ENCODE measurements around the gene DCTPP1. TPM values are rescaled to one million over a fixed set of nuclear protein-coding genes. Genes with fewer than 3 reads are reported as not detected.

Gene DCTPP1
- total and polyA plus RNA-seq, 4 donors = 18.1 to 49.5 (median 35.3) TPM

DNA sequence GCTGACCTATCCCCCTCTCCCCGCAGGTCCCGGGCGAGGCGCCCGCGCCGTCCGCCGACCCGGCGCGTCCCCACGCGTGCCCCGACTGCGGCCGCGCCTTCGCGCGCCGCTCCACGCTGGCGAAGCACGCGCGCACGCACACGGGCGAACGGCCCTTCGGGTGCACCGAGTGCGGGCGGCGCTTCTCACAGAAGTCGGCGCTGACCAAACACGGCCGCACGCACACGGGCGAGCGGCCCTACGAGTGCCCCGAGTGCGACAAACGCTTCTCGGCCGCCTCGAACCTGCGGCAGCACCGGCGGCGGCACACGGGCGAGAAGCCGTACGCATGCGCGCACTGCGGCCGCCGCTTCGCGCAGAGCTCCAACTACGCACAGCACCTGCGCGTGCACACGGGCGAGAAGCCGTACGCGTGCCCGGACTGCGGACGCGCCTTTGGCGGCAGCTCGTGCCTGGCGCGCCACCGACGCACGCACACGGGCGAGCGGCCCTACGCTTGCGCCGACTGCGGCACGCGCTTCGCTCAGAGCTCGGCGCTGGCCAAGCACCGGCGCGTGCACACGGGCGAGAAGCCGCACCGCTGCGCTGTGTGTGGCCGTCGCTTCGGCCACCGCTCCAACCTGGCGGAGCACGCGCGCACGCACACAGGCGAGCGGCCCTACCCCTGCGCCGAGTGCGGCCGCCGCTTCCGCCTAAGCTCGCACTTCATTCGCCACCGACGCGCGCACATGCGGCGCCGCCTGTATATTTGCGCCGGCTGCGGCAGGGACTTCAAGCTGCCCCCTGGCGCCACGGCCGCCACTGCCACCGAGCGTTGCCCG is 12.1 kb downstream of the DCTPP1 start:
- H3K27ac ChIP-seq (ENCODE audit: low read depth, low read length) = peak overlapping the region; percentile 69
- peaks cover 19% of the 10 kb centered on the region for H3K4me1 ChIP-seq (ENCODE audit: control insufficient read depth, insufficient read depth, low read length)
- peak; percentile 75 to 98 (median 84) for DNase-seq (ENCODE audit: low read depth in 4 of 6, low spot score in 6 of 6)
- peaks cover 21% of the 10 kb centered on the region for H3K36me3 ChIP-seq (ENCODE audit: control insufficient read depth, insufficient read depth, low read length)
- WGBS (ENCODE audit: insufficient coverage) = under 1% methylated on average over 140 of the region's 140 CpGs
- peak overlapping the region; percentile 45 for H3K4me3 ChIP-seq (ENCODE audit: low read depth, low read length)
- H3K27me3 ChIP-seq (ENCODE audit: control insufficient read depth, insufficient read depth, low read length) = no peaks in the 10 kb centered on the region
- H3K9me3 ChIP-seq (ENCODE audit: control insufficient read depth, insufficient read depth, low read length) = no peaks in the 10 kb centered on the region

DNA sequence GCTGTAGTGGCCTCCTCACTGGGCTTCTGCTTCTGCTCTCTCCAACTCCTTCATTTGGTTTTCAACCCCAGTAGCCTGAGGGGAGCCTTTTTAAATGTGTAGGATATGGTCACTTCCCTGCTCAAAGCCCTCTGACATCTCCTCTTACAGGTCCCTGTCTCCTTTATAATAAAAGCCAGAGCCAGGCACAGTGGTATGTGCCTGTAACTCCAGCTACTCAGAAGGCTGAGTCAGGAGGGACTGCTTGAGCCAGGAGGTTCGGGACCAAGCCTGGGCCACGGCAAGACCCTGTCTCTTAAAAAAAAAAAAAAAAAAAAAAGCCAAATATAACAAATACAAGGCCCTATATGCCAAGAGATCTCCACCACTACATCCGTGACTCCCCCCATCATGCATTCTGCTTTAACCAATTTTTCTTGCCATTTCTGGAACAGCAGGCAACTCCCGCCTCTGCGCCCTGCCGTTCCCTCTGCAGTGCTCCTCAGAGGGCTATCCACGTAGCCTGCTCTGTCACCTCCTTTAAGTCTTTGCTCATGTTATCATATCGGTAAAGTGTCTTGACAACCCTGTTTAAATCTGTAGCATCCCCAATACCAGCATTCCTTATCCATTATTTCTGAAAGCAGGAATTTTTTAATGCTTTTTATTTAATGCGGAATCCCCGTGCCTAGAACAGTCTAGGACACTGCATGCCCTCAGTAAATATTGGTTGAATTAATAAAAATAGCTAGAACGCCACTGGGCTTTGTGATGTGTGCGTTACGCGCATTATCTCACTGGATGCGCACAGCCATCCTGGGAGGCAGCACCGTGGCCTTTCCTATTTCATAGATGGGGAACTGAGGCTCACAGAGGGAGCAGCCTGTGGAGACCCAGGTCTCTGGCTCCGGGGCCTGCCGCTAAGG is 13.0 kb downstream of the DCTPP1 start:
- Histone ChIP-seq H3K4me1 (ENCODE audit: control insufficient read depth, insufficient read depth, low read length) (peaks cover 19% of the 10 kb centered on the region), H3K27ac (ENCODE audit: low read depth, low read length) (no peak overlapping the region), H3K4me3 (ENCODE audit: low read depth, low read length) (peak overlapping the region; percentile 45), H3K27me3 (ENCODE audit: control insufficient read depth, insufficient read depth, low read length) (no peaks in the 10 kb centered on the region), H3K36me3 (ENCODE audit: control insufficient read depth, insufficient read depth, low read length) (peaks cover 21% of the 10 kb centered on the region), H3K9me3 (ENCODE audit: control insufficient read depth, insufficient read depth, low read length) (no peaks in the 10 kb centered on the region)
- DNase-seq (ENCODE audit: low read depth in 4 of 6, low spot score in 6 of 6) = peak in 1 of 6 donors; percentile 78
- 44% methylated on average over 15 of the region's 18 CpGs for WGBS (ENCODE audit: insufficient coverage)

DNA sequence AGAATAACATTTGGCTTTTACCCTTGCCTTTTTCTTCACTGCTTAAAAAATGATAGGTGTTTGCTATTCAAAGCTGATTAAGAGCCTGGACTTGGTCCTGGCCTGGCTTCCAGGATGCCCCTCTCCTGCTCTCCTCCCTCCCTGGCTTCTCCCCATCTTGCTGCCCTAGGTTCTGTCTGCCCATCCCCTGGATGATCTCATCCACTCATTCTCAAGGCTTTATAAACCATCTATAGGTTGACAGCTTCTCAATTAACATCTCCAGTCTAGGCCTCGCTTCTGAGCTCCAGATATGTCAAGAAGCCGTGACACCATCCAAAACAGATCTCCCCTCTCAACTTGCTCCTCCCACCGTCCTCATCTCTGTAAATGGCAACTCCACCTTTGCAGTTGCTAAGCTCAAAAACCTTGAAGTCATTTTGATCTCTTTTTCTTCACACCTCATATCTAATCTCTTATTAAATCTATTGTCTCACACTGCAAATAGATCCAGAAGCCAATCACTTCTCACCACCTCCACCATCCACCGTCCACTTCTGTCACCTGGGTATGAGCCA is 13.7 kb downstream of the DCTPP1 start:
- peaks cover 28% of the 10 kb centered on the region for H3K36me3 ChIP-seq (ENCODE audit: control insufficient read depth, insufficient read depth, low read length)
- no peak overlapping the region for H3K27ac ChIP-seq (ENCODE audit: low read depth, low read length)
- H3K4me1 ChIP-seq (ENCODE audit: control insufficient read depth, insufficient read depth, low read length) = peaks cover 19% of the 10 kb centered on the region
- WGBS (ENCODE audit: insufficient coverage) = 87% methylated on average over 4 of the region's 4 CpGs
- no peak overlapping the region for H3K4me3 ChIP-seq (ENCODE audit: low read depth, low read length)
- no peaks in the 10 kb centered on the region for H3K9me3 ChIP-seq (ENCODE audit: control insufficient read depth, insufficient read depth, low read length)
- H3K27me3 ChIP-seq (ENCODE audit: control insufficient read depth, insufficient read depth, low read length) = no peaks in the 10 kb centered on the region
- no peak for DNase-seq (ENCODE audit: low read depth in 4 of 6, low spot score in 6 of 6)

DNA sequence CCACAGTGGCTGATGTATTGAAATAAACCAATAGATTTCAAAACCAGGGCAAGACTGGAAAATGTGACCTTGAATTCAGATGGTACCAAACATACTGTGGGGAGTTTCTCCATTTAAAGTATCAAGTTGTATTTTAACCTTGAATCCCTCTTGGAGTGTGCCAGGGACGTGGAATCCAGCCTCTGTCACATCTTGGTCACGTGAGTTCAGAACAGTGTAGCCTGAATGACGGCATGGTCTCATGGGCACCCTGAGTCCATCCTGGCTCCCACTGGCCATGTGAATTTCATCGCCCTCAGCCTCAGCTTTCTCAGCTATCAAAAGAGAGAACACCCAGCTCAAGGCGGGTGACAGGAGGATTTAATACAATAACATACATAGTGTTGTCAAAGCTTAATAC is 15.7 kb downstream of the DCTPP1 start:
- 90% methylated on average over 3 of the region's 5 CpGs for WGBS (ENCODE audit: insufficient coverage)
- DNase-seq (ENCODE audit: low read depth in 4 of 6, low spot score in 6 of 6) = no peak
- H3K4me3 ChIP-seq (ENCODE audit: low read depth, low read length) = no peak overlapping the region
- H3K4me1 ChIP-seq (ENCODE audit: control insufficient read depth, insufficient read depth, low read length) = peaks cover 25% of the 10 kb centered on the region
- H3K27ac ChIP-seq (ENCODE audit: low read depth, low read length) = no peak overlapping the region
- no peaks in the 10 kb centered on the region for H3K9me3 ChIP-seq (ENCODE audit: control insufficient read depth, insufficient read depth, low read length)
- no peaks in the 10 kb centered on the region for H3K27me3 ChIP-seq (ENCODE audit: control insufficient read depth, insufficient read depth, low read length)
- peaks cover 26% of the 10 kb centered on the region for H3K36me3 ChIP-seq (ENCODE audit: control insufficient read depth, insufficient read depth, low read length)

DNA sequence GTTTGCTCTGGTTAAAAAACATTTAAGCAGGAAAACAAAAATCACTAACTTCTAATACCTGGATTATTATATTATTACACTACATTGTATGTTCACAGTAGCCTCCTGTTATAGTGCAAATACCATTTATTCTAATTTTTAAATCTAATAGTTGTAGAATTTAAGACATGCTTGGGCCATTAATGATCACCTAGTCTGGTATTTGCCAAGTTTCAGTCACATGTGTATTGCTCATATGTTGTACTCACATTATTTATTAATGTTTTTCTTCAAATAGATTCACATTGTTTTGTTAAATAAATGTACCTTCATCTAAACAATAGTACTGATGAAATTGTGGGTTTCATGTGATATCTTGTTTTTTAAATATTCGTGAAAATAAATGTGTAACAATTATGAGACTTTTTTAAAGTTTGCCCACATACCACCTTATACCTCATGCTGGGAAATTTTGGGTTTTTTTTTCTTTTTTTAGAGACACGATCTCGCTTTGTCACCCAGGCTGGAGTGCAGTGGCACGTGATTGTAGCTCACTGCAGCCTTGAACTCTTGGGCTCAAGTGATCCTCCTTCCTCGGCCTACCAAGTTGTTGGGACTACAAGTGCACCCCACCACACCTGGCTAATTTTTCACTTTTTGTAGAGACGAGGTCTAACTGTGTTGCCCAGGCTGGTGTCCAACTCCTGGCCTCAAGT is 16.6 kb downstream of the DCTPP1 start:
- WGBS (ENCODE audit: insufficient coverage) = 96% methylated on average over 5 of the region's 6 CpGs
- Histone ChIP-seq H3K9me3 (ENCODE audit: control insufficient read depth, insufficient read depth, low read length) (no peaks in the 10 kb centered on the region), H3K36me3 (ENCODE audit: control insufficient read depth, insufficient read depth, low read length) (peaks cover 26% of the 10 kb centered on the region), H3K27ac (ENCODE audit: low read depth, low read length) (no peak overlapping the region), H3K27me3 (ENCODE audit: control insufficient read depth, insufficient read depth, low read length) (no peaks in the 10 kb centered on the region), H3K4me1 (ENCODE audit: control insufficient read depth, insufficient read depth, low read length) (peaks cover 26% of the 10 kb centered on the region), H3K4me3 (ENCODE audit: low read depth, low read length) (no peak overlapping the region)
- DNase-seq (ENCODE audit: low read depth in 4 of 6, low spot score in 6 of 6) = no peak

DNA sequence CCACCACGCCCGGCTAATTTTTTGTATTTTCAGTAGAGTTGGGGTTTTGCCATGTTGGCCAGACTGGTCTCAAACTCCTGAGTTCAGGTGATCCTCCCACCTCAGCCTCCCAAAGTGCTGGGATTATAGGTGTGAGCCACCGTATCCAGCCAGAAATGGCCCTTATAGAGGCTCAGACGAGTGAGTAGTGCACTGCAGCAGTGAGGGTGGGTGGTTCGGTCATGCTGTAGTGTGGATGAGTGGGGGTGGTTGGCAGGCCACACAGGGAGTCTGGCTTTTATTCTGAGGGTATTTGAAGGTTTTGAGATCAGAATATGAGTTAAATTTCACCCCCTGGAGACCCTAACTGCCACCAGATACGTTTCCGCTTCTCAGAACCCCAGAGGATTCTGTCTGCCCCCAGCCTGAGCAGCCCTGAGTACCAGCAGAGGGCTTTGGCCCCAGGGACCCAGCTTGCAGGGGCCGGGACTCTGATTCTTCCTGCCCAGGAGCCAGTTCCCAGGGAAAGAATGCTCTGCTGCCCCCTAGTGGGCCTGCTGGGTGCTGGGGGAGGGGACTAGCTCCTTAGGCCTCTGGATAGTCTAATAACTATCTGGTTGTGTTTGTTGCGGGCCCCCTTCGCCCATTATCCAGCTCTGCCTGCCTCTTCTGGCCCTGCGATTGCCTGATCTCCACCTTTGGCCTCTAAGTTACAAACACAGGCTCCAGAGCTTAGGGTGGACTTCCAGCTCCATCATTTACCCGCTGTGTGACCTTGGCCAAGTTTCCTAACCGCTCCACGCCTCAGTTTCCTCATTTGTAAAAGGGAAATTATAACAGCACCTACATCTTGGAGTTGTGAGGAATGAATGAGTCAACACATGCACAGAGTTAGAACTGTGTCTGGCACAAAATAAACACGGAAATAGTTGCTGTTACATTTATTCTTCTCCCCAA is 20.4 kb downstream of the DCTPP1 start:
- H3K27ac ChIP-seq (ENCODE audit: low read depth, low read length) = peak overlapping the region; percentile 1
- 28% methylated on average over 8 of the region's 15 CpGs for WGBS (ENCODE audit: insufficient coverage)
- H3K4me1 ChIP-seq (ENCODE audit: control insufficient read depth, insufficient read depth, low read length) = peaks cover 19% of the 10 kb centered on the region

DNA sequence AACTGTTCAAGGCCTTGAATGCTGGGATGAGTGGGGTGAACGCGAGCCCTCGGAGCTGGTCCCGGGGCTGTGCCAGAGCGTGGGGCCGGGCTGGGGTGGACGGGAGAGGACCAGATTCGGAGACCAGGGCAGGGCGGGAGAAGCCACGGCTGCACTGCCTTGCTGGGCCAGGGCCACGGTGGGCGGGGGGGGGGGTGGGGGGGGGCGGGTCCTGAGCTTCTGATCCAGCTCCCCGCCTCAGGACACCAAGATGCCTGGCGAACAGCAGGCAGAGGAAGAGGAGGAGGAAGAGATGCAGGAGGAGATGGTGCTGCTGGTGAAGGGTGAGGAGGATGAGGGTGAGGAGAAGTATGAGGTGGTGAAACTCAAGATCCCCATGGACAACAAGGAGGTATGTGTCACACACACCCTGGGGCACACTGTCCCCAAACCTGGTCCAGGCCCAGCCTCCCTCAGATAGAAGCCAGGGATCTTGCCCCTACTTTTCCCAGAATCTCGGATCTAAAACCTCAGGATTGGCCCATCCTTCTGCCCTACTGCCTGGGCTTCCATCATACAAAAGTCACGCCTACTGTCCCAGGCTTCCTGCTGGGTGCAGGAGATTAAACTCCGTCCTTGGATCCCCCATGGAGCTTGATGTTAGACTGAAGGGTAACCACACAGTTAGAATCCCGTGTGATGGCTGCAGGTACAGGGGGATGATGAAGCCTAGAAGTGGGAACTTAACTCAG is 21.9 kb downstream of the DCTPP1 start:
- Histone ChIP-seq H3K9me3 (ENCODE audit: control insufficient read depth, insufficient read depth, low read length) (no peaks in the 10 kb centered on the region), H3K4me1 (ENCODE audit: control insufficient read depth, insufficient read depth, low read length) (peaks cover 19% of the 10 kb centered on the region), H3K27me3 (ENCODE audit: control insufficient read depth, insufficient read depth, low read length) (no peaks in the 10 kb centered on the region), H3K27ac (ENCODE audit: low read depth, low read length) (peak overlapping the region; percentile 91), H3K36me3 (ENCODE audit: control insufficient read depth, insufficient read depth, low read length) (peaks cover 16% of the 10 kb centered on the region), H3K4me3 (ENCODE audit: low read depth, low read length) (peak overlapping the region; percentile 84)
- WGBS (ENCODE audit: insufficient coverage) = 23% methylated on average over 6 of the region's 19 CpGs
- no peak for DNase-seq (ENCODE audit: low read depth in 4 of 6, low spot score in 6 of 6)

More for the DNA sequence above, 20.4 kb downstream of the DCTPP1 start:
- peak in 4 of 6 donors; percentile 68 to 95 (median 87) for DNase-seq (ENCODE audit: low read depth in 4 of 6, low spot score in 6 of 6)
- no peaks in the 10 kb centered on the region for H3K27me3 ChIP-seq (ENCODE audit: control insufficient read depth, insufficient read depth, low read length)
- no peak overlapping the region for H3K4me3 ChIP-seq (ENCODE audit: low read depth, low read length)
- H3K36me3 ChIP-seq (ENCODE audit: control insufficient read depth, insufficient read depth, low read length) = peaks cover 21% of the 10 kb centered on the region
- H3K9me3 ChIP-seq (ENCODE audit: control insufficient read depth, insufficient read depth, low read length) = no peaks in the 10 kb centered on the region

DNA sequence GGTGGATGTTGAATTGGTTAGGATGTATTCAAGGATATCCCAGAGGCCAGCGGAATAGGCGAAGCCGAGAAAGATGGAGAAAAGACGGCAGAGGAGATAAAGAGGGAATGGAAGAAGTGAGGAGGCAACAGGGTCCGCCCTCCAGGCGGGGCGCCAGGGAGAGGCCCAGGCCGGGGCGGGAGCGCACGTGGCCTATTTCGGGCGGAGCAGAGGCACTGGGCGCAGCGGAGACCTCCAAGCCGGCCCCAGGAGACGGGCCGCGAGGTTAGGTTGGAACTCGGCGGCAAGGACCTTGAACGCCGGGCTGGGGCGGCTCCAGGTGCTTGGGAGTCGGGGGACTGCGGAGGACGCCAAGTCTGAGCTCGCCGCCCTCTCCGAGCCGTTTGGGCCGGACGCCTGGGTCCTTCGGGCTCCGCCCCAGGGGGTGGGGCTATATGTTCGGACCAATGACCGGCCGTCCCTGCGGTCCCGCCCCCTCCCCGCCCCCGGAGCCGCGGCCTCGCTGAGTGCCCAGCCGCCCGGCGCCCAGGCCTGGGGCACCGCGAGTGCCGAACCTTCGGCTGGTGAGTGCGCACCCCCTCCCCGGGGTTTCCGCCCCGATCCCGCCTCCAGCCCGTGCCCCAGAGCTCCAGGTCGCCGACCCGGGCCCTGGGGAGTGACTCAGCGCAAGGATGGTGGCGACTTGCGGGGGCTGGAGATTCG is 22.6 kb downstream of the DCTPP1 start, which contains the start of gene ZNF771:
TSS of gene ZNF771 (plus strand) at position 505 of the 702 bp plus-strand sequence. CDS start 448 bp downstream, outside the sequence.
- Histone ChIP-seq H3K27ac (ENCODE audit: low read depth, low read length) (peak within 1 kb of the TSS; percentile 91), H3K27me3 (ENCODE audit: control insufficient read depth, insufficient read depth, low read length) (no peaks in the 10 kb centered on the region), H3K4me3 (ENCODE audit: low read depth, low read length) (peak within 1 kb of the TSS; percentile 84), H3K9me3 (ENCODE audit: control insufficient read depth, insufficient read depth, low read length) (no peaks in the 10 kb centered on the region), H3K4me1 (ENCODE audit: control insufficient read depth, insufficient read depth, low read length) (peaks cover 19% of the 10 kb centered on the region), H3K36me3 (ENCODE audit: control insufficient read depth, insufficient read depth, low read length) (peaks cover 12% of the 10 kb centered on the region)
- peak in 5 of 6 donors; percentile 81 to 97 (median 91) for DNase-seq (ENCODE audit: low read depth in 4 of 6, low spot score in 6 of 6)
- under 1% methylated on average over 65 of the region's 65 CpGs for WGBS (ENCODE audit: insufficient coverage)
